Mucosa of descending colon (tissue), 3 donors: ENCODE results near the gene TULP3. TPM values are rescaled to one million over a fixed set of nuclear protein-coding genes. Genes with fewer than 3 reads are reported as not detected.
"Not testable (repeated sequence)": the region's sequence is repeated elsewhere in the genome, so short reads cannot be mapped to it uniquely, and the experiment has no call there.

Source experiments
- ATAC-seq: fragments of 200-7000 bp; cut with Tn5 transposase; one replicate; pipeline ENCODE4 v1.9.1; 2020; ENCODE audit warnings: mild to moderate bottlenecking, moderate library complexity
- DNase-seq, 3 donors: peaks; one replicate each; pipeline ENCODE4 v3.0.0-alpha.2; 2020
- H3K36me3 ChIP-seq: fragments of 200-600 bp; one replicate; pipeline ENCODE4 v1.8.0; 2021; ENCODE audit warnings: low read depth, mild to moderate bottlenecking
- H3K4me1 ChIP-seq: fragments of 200-600 bp; one replicate; pipeline ENCODE4 v1.8.0; 2021; ENCODE audit warnings: low read depth, mild to moderate bottlenecking
- H3K4me3 ChIP-seq: fragments of 200-600 bp; one replicate; pipeline ENCODE4 v1.8.0; 2021; ENCODE audit warnings: mild to moderate bottlenecking
- H3K9me3 ChIP-seq: fragments of 200-600 bp; one replicate; pipeline ENCODE4 v1.8.0; 2021; ENCODE audit warnings: mild to moderate bottlenecking
- CTCF ChIP-seq: fragments of 200-600 bp; IDR thresholded peaks from one replicate; pipeline ENCODE4 v1.8.0; 2022; ENCODE audit warnings: antibody characterized with exemption, mild to moderate bottlenecking
- intact Hi-C, 2 donors: fragments of 100-400 bp; cut with DNase I in 1 of 2; cut with micrococcal nuclease in 1 of 2; formaldehyde crosslinking; loops; one replicate each; pipeline versions ENCODE4 v1.11.0 to v1.11.1; 2022; cut with DNase I, micrococcal nuclease
- total RNA-seq, 3 donors: library from RNA; stranded (reverse); fragmentation: NEBNext Ultra II Directional in 2 of 3; extraction: Animal tissue kit (Norgen Biotek cat#: 25700) in 2 of 3; gene quantifications; one replicate each; pipeline versions ENCODE4 v1.2.1 to v1.2.4, GENCODE V29; 2021 to 2023
- donor health status: DM: no; HTN: no; CAD: no; lungs with moderate emphysema.
- donor health status: DM: no; HTN: no; CAD: no.
- donor health status: DM: no; HTN: yes; CAD: no.

TULP3 gene
- total RNA-seq, 3 donors from 2014 or later, result 7.9 to 18.2 (median 8.2) TPM

- no peaks in the 10 kb centered on the region for H3K9me3 ChIP-seq
- H3K4me3 ChIP-seq, result no peak within 1 kb of the TSS
- no peak for DNase-seq
- peaks cover 18% of the 10 kb centered on the region for H3K4me1 ChIP-seq
- intact Hi-C loops, result loop anchor here in 1 of 2 donors (5.0 kb wide), 1 partner anchor 185 kb away; no protein-coding TSS in a partner anchor
- ATAC-seq, result no peak
- TF ChIP-seq CTCF, result no peak
- no peaks in the 10 kb centered on the region for H3K36me3 ChIP-seq
Observed at GRCh38 chr12:2857021-2857431, 33.7 kb upstream of the TULP3 start, which contains the start of gene TEX52. Gene TEX52, minus strand, starts transcription at chr12:2857039. Its CDS starts 13 bp downstream, at chr12:2857026.

- H3K4me1 ChIP-seq, result peaks cover 18% of the 10 kb centered on the region
- H3K36me3 ChIP-seq, result no peaks in the 10 kb centered on the region
- H3K4me3 ChIP-seq, result no peak overlapping the region
- intact Hi-C loops, result loop anchor here in 1 of 2 donors (5.0 kb wide), 1 partner anchor 185 kb away; no protein-coding TSS in a partner anchor
- ATAC-seq (no peak), DNase-seq (no peak)
- H3K9me3 ChIP-seq, result no peaks in the 10 kb centered on the region
- TF ChIP-seq CTCF, result no peak
Observed at GRCh38 chr12:2857576-2857975, 33.1 kb upstream of the TULP3 start.

GRCh38 chr12:2858334-2858733 is 32.4 kb upstream of the TULP3 start:
- no peak overlapping the region for H3K4me3 ChIP-seq
- peaks cover 18% of the 10 kb centered on the region for H3K4me1 ChIP-seq
- intact Hi-C loops, result loop anchor here in 1 of 2 donors (5.0 kb wide), 1 partner anchor 184 kb away; no protein-coding TSS in a partner anchor
- H3K36me3 ChIP-seq, result no peaks in the 10 kb centered on the region
- no peak for TF ChIP-seq CTCF
- H3K9me3 ChIP-seq, result no peaks in the 10 kb centered on the region
- DNase-seq (no peak), ATAC-seq (no peak)

GRCh38 chr12:2858944-2859421 is 31.7 kb upstream of the TULP3 start:
- H3K4me3 ChIP-seq, result no peak overlapping the region
- TF ChIP-seq CTCF, result no peak
- peaks cover 14% of the 10 kb centered on the region for H3K4me1 ChIP-seq
- intact Hi-C loops, result loop anchor here in 1 of 2 donors (5.0 kb wide), 1 partner anchor 183 kb away; no protein-coding TSS in a partner anchor
- H3K9me3 ChIP-seq, result no peaks in the 10 kb centered on the region
- no peaks in the 10 kb centered on the region for H3K36me3 ChIP-seq
- no peak for ATAC-seq
- DNase-seq, result no peak

- no peak for TF ChIP-seq CTCF
- Histone ChIP-seq H3K4me1 (peaks cover 5% of the 10 kb centered on the region), H3K9me3 (no peaks in the 10 kb centered on the region), H3K4me3 (no peak overlapping the region), H3K36me3 (no peaks in the 10 kb centered on the region)
- intact Hi-C loops, result no loop called here
- DNase-seq, result no peak
- no peak for ATAC-seq
Observed at GRCh38 chr12:2860170-2860569, 30.5 kb upstream of the TULP3 start.

- no peak for TF ChIP-seq CTCF
- ATAC-seq (no peak), DNase-seq (no peak)
- H3K36me3 ChIP-seq, result no peaks in the 10 kb centered on the region
- H3K4me1 ChIP-seq, result no peaks in the 10 kb centered on the region
- intact Hi-C loops, result no loop called here
- no peaks in the 10 kb centered on the region for H3K9me3 ChIP-seq
- no peak overlapping the region for H3K4me3 ChIP-seq
Observed at GRCh38 chr12:2862876-2863275, 27.8 kb upstream of the TULP3 start.

- DNase-seq, H3K4me3 ChIP-seq, H3K36me3 ChIP-seq, H3K4me1 ChIP-seq, H3K9me3 ChIP-seq, ATAC-seq, intact Hi-C loops: not testable (repeated sequence)
Observed at GRCh38 chr12:2863402-2863801, 27.3 kb upstream of the TULP3 start.
